GM21526 (cell line): ENCODE results near the gene RHOG.

Experiments
- ATAC-seq: cut with Tn5 transposase; IDR thresholded peaks from one replicate; pipeline ENCODE4 v1.9.1; 2021; ENCODE audit warnings: moderate library complexity; ENCODE audit not compliant: unreplicated experiment, low FRiP score

The RHOG gene

GRCh38 chr11:3781423-3781822, 59.3 kb downstream of the RHOG start:
- no peak for ATAC-seq
